Ishikawa (cell line): Measurements from ENCODE around the gene RYR2.

ENCODE experiments used
- CEBPB ChIP-seq: IDR thresholded peaks from 2 replicates; pipeline ENCODE4 v1.6.1; 2012
- CREB1 ChIP-seq: IDR thresholded peaks from 2 replicates; pipeline ENCODE4 v1.6.1; 2012; ENCODE audit warnings: low read depth
- EGR1 ChIP-seq: IDR thresholded peaks from 2 replicates; pipeline ENCODE4 v1.6.1; 2012
- EP300 ChIP-seq: IDR thresholded peaks from 2 replicates; pipeline ENCODE4 v1.6.1; 2012; ENCODE audit warnings: borderline replicate concordance
- NFIC ChIP-seq: IDR thresholded peaks from 2 replicates; pipeline ENCODE4 v1.6.1; 2012
- RAD21 ChIP-seq: IDR thresholded peaks from 2 replicates; pipeline ENCODE4 v1.6.1; 2012; ENCODE audit warnings: low read depth
- REST ChIP-seq: IDR thresholded peaks from 2 replicates; pipeline ENCODE4 v1.6.1; 2012; ENCODE audit warnings: low read depth, mild to moderate bottlenecking
- TAF1 ChIP-seq: IDR thresholded peaks from 2 replicates; pipeline ENCODE4 v1.6.1; 2012; ENCODE audit warnings: low read depth, mild to moderate bottlenecking
- TEAD4 ChIP-seq: IDR thresholded peaks from 2 replicates; pipeline ENCODE4 v1.6.1; 2012
- YY1 ChIP-seq: IDR thresholded peaks from 2 replicates; pipeline ENCODE4 v1.6.1; 2012; ENCODE audit warnings: low read depth
- ZBTB7A ChIP-seq: IDR thresholded peaks from 2 replicates; pipeline ENCODE4 v1.6.1; 2012; ENCODE audit warnings: low read depth
- TF ChIP-seq, protein P1 (sequence below): IDR thresholded peaks from 2 replicates; pipeline ENCODE4 v1.6.1; 2012
- TF ChIP-seq, protein P2 (sequence below): IDR thresholded peaks from 2 replicates; pipeline ENCODE4 v1.6.1; 2012

DNA sequence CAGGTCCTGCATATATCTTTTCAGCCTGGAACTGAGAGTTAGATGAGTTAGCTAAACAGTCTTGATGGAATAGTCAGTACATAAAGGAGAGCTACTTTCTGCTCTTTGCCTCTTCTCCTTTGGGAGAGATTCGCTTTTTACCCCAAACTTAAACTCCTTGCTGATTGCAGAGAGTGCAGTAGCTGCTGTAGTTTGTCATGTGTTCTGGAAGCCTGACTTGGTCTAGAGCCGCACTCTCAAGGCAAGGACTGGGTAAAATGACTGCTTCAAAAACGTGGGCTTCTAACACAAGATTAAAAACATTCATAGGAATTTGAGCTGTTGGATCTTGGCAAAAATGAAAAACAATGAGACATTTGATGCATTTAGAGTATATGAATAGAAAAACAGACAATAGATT is 351.6 kb downstream of the RYR2 start:
- TF ChIP-seq, protein P1, sequence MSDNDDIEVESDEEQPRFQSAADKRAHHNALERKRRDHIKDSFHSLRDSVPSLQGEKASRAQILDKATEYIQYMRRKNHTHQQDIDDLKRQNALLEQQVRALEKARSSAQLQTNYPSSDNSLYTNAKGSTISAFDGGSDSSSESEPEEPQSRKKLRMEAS, result no peak
- TF ChIP-seq RAD21 (no peak), NFIC (no peak), REST (no peak), CEBPB (no peak), TEAD4 (no peak), YY1 (no peak), EGR1 (no peak), EP300 (no peak), TAF1 (no peak), ZBTB7A (no peak), CREB1 (no peak)
- TF ChIP-seq, protein P2, sequence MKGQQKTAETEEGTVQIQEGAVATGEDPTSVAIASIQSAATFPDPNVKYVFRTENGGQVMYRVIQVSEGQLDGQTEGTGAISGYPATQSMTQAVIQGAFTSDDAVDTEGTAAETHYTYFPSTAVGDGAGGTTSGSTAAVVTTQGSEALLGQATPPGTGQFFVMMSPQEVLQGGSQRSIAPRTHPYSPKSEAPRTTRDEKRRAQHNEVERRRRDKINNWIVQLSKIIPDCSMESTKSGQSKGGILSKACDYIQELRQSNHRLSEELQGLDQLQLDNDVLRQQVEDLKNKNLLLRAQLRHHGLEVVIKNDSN, result no peak
